ENCODE data around the gene MPPED1.

Gene MPPED1

DNA sequence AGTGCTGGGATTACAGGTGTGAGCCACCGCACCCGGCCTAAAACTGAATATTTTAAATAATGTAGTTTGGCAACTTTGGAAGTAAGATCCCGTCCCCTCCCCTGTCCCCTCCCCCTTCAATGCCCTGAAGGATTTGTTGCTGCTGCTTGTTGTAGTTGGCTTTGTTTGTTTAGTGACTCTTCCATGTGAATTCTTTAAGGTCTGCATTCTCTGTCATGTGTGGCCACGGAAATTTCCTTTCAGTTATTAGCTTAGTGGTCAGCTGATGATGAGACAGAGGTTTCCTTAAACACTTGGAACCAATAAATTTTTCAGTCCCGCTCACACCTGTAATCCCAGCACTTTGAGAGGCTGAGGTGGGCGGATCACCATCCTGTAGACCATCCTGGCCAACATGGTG, 109.9 kb downstream of the MPPED1 start:
- DNase-seq (ENCODE audit: low spot score): no peak

DNA sequence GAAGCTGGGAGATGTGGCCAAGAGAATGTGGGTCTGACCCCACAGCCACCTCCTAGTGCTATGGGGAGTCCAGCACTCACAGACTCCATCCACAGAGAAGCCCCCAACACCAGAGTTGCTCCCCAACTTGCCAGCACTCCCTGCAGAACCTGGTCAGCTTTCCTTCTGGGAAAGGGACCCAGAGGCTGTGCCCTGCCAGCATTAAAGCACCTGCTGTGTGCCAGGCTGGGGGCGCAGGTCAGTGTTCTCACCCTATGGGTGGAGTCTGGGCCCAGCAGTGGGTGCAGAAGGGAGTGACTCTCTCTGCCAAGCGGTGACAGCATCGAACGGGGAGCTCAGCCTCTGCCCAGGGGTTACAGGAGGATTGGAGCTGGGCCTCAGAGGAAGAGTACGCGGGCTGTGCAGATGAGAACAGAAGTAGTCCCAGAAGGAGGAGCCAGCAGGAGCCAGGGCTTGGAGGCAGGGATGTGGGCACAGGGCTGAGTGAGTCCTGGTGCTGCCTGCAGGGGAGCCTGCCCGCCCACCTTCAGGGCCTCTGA, 114.4 kb downstream of the MPPED1 start:
- no peak for DNase-seq (ENCODE audit: low spot score)

DNA sequence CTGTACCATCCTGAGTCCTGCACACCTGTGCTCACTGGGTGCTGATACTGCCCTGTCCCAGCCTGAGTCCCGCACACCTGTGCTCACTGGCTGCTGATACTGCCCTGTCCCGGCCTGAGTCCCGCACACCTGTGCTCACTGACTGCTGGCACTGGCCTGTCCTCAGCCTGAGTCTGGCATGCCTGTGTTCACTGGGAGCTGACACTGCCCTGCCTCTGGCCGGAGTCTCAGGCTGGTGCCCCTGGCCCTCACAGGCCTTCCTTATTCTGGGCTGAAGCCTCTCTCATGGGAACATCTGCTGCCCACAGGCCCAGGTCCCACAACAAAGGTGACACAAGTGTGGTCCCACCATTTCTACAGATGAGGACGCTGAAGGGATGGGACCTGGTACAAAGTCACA, 115.1 kb downstream of the MPPED1 start:
- DNase-seq (ENCODE audit: low spot score): no peak

DNA sequence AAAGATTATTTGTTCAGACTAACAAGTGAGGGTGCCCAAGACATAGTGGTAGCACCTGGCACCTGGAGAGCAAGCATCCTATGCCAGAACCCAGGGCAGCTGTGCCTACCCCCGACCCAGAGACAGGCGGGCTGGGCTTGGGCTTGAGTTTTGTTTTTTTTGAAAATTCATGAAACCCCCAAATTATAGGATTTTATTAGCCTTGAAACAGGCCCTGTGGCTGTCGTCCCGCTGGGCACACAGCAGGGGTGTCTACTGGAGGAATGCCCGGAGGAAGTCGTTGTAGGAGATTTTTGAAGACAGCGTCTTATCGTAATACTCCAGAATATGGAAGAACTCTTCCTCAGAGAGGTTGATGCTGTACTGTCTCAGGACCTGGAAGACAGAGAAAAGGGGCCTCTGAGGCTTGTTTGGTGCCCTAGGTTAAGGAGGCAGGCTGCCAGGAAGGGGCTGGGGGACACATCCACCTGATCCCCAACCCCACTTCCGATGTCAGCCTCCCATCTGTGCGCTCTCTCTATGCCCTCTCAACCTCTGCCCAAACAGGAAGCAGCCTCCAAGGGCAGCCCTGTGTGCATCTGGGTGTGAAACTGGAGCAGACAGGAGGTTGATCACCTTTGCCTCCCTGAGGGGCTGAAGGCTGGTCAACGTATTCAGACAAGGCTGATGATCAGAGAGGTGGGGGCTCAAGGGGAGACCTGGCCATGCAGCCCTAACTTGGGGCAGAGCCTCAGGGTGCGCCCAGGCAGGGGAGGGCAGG, 117.0 kb downstream of the MPPED1 start:
- DNase-seq (ENCODE audit: low spot score): no peak

DNA sequence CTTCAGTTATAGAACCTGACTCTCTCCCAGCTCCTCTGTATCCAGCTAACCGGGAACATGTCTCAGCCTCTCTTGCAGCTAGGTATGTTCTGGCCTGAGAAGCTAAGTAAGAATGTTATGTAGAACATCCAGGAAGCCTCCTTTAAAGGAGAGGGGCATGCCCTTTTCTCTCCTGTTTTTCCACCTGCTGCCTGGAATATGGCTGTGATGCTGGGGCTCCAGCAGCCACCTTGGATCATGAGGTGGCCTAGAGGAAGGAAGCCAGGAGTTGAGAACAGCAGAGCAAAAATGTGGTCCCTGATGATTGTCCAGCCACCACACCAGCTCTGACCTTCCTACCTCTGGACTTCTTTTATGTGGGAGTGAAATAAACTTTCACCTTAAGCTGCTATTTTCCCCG, 117.6 kb downstream of the MPPED1 start:
- no peak for DNase-seq (ENCODE audit: low spot score)

DNA sequence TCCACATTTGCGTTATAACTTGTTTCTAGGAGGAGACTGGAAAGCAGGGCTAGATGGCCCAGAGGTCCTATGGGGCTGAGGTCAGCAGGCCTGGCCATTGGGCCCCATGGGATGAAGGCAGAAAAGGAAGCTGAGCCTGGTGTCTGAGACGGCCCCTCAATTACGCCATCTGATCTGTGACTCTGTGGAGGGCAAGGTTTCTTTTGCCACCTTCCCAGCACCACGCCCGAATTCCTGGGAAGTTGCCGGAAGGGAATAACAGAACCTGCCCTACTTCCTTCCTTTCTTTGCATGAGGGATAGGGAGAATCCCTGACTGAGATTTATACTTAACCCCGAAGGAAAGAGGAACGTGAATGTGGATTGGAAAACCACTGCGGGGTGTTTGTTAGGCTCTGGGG, 118.1 kb downstream of the MPPED1 start:
- DNase-seq (ENCODE audit: low spot score): no peak

DNA sequence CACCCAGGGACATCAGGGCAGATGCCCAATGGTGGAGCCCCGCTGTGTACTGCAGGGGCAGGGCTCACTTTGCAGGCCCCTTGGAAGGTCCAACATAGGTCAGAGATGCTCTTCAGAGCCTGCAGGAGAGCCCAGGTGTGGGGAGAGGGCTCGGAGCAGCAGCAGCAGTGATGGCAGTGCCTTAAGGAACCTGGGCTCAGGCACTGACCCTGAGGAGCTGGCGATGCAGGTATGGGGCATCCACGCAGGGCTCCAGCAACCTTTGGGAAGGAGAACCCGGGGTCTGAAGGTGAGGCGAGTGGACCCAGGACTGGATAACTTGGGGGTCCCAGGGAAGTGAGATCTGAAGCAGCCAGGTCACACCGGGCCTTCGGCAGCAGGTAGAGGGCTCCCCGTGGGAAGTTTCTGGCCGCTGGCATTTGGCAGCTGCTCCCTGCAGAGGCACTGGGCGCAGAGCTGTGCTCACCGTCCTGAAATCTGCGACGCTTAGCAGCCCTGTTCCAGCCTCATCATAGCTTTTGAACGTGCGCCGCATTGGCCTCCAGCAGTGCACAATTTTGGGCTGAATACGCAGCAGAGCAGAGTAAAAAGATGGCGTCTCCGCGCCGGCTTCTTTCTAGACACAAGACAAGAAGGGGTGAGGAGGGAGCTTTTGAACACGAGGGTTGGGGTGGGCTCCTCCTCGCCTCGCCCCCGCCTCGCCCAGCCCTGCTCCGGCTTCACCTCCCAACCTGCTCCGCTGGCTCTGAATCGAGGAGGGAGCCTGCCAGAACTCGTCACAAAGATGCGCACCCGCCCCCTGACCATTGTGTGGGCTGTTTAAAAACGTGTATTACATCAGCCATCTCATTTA, 118.8 kb downstream of the MPPED1 start:
- no peak for DNase-seq (ENCODE audit: low spot score)

DNA sequence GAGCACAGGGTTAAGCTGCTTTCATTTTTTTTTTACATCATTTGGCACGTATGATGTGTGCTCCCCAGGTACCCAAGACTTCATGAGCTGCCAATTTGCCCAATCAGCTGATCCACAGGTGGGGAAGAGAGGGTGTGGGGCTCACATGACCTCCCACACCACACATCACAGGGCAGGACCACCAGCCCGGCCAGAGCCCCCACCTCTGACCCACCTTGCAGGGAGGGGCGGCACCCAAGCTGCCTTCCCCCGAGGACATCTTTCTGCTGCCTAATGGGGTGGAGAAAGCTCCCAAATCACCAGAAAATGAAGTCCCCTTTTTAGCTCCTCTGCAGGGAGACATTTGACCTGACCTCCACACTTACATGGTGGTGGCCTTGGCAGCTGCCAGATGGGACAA, 119.8 kb downstream of the MPPED1 start:
- DNase-seq (ENCODE audit: low spot score): no peak

DNA sequence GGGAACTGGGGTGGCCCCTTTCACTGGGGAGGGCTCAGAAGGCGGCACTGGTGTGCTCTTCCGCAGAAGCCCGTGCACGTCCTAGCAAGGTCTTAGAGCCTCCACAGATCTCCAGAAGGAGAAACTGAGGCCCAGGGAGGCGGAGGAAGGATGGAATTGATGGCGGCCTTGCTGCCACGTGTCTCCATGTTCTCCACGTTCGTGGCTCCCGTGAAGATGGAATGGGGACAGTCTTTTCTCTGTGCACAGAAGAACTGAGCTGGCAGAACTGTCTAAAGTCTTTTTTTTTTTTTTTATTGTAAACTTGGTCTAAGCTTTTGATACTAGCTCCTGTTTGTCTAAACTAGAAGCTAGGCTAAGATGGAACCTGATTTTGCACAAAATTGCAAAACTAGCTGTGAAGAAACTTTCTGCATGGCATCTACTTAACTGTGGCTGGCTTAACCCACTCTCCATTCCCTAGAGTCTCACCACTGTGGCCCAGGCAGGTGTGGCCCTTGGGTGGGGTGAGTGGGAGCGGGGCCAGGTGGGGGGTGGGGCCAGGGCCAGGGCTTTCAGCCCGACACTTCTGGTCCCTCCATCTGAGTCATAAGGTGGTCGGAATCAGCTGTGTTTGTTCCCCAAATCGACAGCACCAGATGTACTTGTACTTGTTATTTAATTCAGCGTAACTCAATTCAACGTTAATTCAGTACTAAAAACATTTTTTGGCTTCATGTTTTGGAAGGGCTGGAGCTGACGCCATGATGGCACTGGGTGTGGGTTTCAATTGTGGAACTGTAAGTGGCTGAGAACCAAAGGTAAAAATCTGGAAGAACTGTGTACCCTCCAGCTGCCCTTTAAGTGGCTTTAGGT, 120.7 kb downstream of the MPPED1 start:
- DNase-seq (ENCODE audit: low spot score): no peak

DNA sequence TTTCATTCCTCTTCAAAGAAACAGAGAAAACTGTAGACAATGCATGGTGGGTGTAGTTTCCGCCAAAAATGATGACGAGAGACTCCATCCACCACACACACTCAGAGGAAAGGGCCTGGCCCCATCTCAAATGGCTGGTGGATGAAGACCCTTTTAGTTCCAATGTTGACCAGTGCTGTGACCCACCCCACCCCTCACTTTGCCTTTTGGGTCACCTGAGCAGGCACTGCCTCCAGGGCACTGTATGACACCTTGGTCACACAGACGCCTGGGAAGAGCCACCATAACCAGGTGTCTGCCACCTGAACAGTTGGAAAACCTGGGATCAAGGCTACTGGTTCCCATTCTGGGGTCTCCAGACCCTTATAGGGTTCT, 121.3 kb downstream of the MPPED1 start:
- DNase-seq (ENCODE audit: low spot score): no peak

DNA sequence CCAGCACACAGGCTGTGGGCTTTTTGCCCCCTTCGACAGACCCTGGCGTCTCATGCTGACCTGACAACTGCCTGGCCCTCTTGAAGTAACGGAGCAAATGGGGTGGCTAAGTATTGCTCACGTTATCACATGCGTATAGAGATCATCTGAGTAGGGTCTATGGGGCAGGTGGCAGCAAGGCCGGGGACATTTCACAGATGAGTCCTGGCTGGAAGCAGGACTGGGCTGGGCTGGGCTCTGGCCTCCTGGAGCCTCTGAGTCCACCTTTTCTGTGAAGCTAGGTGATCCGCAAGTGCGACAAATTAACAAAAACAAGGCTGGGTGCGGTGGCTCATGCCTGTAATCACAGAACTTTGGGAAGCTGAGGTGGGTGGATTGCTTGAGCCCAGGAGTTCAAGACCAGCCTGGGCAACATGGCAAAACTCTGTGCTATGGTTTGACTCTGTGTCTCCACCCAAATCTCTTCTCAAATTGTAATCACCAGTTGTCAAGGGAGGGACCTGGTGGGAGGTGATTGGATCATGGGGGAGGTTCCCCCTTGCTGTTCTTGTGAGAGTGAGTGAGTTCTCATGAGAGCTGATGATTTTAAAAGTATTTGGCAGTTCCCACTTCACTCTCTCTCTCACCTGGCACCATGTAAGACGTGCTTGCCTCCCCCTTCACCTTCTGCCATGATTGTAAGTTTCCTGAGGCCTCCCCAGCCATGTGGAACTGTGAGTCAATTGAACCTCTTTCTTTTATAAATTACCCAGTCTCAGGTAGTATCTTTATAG, 122.0 kb downstream of the MPPED1 start:
- DNase-seq (ENCODE audit: low spot score): no peak

DNA sequence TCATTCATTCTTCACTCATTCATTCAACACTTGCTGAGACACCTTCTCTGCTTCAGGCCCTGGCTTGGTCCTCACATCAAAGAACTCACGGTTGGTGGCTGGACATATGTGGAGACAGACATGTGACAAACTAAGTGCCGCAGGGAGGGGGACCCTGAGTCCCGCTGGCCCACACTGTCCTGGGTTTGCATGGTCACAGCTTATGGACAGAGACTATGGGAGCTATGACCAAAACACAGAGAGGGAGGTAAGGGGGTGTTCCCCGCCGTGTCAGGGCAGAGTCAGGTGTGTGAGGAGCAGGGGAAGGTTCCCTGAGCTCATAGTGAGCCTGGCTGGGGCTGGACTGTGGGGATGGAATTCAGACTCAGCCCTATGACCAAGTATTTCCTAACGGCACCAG, 123.1 kb downstream of the MPPED1 start:
- no peak for DNase-seq (ENCODE audit: low spot score)

DNA sequence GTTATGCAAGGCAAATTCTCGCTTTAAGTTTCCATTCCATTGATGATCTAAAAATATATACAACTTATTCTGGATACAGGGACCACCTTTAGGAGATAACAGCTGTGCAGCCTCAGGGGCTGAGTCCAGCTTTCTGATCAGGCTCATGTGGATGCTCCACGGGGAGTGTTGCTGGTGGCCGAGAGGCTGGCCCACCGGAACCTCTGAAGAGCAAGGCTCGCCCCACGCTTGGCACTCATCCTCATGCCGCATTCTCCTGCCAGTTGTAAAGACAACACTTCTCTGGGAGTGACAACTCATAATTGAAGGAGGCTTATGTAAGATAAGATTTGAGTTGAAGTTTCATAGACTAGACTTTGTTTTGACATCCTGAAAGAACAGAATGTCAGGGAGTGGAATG, 123.5 kb downstream of the MPPED1 start:
- DNase-seq (ENCODE audit: low spot score): no peak

DNA sequence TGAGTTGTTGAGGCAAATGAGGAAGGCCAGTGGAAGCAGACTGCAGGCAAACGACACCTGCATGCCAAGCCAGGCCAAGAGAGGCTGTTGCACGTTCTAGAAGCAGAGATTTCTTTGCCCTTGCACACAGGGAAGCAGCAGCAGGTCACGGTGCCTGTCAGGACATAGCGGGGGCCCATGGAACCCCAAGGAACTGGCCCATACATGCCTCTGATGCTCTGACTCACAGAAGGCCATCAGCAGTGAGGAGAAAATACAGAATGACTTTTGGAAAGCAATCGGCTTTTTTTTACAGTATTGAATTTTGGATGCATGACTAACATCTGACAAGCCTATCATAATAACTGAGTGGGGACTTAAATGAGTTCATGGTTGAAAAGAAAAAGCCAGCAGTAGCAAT, 123.9 kb downstream of the MPPED1 start:
- DNase-seq (ENCODE audit: low spot score): no peak

DNA sequence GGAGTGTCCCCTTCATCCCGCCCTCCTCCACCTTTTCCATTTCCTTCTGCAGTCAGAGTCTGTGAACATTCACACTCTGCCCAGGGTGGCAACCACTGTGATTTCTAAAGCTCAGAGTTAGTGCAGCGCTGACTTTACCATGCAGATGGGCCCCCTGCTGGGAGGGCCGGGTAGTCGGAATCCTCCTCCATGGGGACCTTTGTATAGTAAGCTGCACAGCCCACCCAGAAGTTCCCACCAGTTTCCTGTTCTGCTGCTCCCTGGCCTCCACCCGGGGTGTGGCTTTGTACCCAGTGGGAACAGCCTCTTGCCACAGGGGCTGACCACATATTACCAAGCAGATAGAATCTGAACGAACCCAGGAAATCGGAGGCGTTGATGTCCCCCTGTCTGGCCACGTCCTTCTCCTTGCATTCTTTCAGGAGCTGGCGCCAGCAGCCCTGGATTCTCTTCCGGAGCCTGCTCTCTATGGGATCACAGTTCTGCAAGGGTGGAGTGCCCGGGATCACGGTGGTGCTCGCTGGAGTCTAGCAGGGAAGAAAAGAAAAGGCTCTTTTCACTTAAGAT, 125.3 kb downstream of the MPPED1 start:
- DNase-seq (ENCODE audit: low spot score): no peak

DNA sequence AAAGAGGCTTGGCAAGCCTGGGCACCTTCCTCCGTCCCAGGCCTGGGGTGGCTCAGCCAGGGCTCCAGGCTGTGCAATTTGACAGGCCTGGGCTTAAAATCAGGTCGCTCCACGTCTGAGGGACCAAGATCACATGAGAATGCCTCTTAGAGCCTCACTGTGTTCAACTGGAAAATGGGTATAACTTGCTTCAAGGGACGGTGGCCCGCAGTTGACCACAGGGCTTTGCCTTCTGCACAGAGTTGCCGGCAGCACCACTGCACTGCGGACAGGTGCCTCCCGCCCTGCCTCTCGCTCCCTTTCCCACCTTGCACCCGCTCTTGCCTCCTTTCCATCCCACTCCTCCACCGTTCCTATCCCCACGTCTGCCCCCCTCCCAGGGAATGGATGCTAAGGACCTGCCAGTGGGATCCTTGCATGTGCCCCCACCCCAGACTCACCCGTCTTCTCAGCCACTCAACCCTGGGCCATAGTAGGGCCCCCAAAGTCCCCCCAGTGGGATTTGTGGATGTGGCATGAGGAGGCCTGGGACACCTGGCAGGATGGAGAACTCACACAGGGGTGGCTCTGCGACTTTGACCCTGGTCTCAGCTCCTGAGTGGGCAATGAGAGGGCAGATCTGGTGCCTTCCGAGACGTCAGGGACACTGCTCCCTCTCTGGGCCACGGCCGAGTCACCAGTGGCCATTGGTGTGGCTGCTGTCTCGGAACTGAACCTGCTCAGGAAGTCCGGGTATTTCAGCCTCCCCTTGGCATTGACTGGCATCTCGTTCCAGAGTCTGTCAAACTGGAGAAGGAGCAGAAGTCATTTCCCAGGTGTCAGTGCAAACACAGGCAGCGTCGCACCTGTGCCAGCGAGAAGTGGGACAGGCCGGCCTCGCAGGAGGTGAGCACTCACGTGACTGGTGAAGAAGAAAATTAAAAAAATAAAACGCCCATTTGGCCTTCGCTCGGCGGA, 128.0 kb downstream of the MPPED1 start:
- DNase-seq (ENCODE audit: low spot score): no peak

DNA sequence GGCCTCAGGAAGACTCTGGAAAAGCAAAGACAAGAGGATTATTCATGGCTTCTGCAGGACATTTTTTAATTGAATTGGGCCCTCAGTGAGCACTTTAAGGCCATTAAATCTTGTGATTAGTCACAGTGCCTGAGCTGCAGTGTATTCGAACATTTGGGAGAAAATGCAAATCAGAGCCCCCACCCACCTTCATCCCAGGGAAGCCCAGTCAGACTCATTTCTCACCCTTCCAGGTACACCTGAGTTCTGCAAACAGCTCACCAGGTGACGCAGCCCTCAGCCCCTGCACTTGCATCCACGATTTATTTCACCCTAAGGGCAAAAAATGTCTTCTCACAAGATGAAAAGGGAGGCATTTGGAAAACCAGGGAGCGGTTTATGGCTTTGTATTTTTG, 128.7 kb downstream of the MPPED1 start:
- no peak for DNase-seq (ENCODE audit: low spot score)

DNA sequence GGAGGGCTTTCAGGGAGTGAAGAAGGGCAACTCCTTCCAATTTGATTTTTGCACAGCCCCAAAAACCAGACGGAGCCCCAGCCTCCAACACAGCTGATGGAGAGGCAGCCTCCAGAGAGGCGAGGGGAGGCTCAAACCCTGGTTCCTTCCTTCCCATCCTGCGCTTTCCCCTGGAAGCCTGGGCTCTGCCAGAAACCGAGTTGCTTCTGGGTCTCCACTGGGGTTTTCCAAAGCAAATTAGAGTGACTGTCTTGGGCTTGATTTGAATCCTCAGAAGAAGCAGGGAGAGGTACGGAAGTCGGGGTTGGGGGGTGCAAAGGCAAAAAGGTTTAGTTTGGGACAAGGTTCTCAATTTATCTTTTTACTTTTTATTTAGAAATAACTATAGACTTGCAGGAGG, 129.2 kb downstream of the MPPED1 start:
- DNase-seq (ENCODE audit: low spot score): no peak

DNA sequence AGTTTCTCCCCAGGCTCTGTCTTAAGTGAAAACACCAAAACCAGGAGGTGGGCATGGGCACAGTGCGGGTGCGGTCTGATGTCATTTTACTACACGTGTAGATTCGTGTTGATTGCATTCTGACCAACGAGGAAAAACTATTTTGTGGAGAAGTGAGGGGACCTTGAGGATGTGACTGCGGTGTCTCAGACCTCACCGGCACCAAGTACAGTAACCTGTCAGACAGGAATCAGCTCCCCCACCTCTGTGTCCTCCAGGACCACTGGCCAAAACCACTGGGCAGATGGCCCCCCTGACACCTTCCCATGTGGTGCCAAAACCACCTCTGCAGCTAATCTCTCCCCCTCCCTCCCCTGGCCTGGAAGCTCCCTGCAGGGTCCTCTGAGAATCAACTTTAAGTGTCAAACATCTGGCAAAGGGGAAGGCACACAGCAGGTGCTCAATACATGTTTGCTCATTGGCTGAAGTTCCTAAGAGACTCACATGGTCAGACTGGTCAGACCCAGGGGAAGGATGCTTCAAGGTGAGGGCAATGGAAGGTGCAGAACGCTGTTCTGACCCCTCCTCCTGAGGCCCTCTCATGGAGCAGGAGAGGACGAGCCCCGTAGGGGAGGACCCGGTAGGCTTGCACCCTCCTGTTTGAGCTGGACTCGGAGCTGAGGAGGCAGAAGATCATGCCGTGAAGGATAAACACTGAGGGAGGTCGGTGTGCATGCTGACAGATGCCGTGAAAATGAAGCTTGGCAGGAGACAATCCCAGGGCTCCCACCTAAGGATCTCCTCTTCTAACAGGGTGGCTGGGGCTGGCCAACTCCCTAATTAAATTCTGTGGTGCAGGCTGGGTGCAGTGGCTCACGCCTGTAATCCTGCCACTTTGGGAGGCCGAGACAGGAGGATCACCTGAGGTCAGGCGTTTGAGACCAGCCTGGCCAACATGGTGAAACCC, 129.9 kb downstream of the MPPED1 start:
- DNase-seq (ENCODE audit: low spot score): no peak

Data from germinal center (tissue), 1 donor.